Tibial nerve (tissue), 4 donors: ENCODE results near the gene RGS2.

Source experiments
- EP300 ChIP-seq, 2 donors: sonication (generic); formaldehyde crosslinking; IDR thresholded peaks; one replicate each; pipeline ENCODE4 v1.6.1; 2017; ENCODE audit warnings: antibody characterized with exemption in 2 of 2, mild to moderate bottlenecking in 1 of 2
- TF ChIP-seq, protein P1 (sequence below), 5 experiments: fragments of 200-600 bp in 3 of 5; fragments of 450-650 bp in 2 of 5; sonication (generic) in 3 of 5; IDR thresholded peaks; one replicate each; pipeline ENCODE4 v1.5.1; 2016 to 2019; ENCODE audit warnings: antibody characterized with exemption in 5 of 5, mild to moderate bottlenecking in 3 of 5, moderate library complexity in 2 of 5

DNA sequence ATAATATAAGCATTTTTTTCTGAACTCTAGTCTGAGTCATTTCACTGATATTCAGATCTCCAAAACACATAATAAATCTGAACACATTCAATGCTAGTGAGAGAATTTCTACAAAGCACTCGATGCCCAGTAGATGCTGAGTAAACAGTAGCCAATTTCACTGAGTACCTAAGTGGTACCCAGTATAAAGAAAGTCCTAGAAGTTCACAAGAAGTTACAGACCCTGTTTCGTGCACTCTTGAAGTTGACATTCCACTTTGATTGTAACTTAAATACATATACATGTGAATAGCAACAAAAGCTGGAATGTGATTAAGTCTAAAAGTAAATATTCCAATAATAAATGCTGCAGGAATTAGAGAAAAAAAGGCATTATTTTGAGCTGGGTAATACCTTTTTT, 33.2 kb upstream of the RGS2 start:
- TF ChIP-seq, protein P1, sequence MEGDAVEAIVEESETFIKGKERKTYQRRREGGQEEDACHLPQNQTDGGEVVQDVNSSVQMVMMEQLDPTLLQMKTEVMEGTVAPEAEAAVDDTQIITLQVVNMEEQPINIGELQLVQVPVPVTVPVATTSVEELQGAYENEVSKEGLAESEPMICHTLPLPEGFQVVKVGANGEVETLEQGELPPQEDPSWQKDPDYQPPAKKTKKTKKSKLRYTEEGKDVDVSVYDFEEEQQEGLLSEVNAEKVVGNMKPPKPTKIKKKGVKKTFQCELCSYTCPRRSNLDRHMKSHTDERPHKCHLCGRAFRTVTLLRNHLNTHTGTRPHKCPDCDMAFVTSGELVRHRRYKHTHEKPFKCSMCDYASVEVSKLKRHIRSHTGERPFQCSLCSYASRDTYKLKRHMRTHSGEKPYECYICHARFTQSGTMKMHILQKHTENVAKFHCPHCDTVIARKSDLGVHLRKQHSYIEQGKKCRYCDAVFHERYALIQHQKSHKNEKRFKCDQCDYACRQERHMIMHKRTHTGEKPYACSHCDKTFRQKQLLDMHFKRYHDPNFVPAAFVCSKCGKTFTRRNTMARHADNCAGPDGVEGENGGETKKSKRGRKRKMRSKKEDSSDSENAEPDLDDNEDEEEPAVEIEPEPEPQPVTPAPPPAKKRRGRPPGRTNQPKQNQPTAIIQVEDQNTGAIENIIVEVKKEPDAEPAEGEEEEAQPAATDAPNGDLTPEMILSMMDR (IDR thresholded peaks at IDR 0.05), result no peak
- no peak for TF ChIP-seq EP300 (IDR thresholded peaks at IDR 0.05)
